Femur (tissue), 1 donor: ENCODE measurements around the gene CCDC86.

Experiments
- DNase-seq: peaks from one replicate; pipeline ENCODE4 v3.0.0-alpha.2; 2017

Gene CCDC86

GRCh38 chr11:60899046-60899936 is 57.4 kb downstream of the CCDC86 start:
- DNase-seq: no peak

GRCh38 chr11:60899977-60900376 is 58.1 kb downstream of the CCDC86 start:
- DNase-seq: no peak
